Glutamatergic neuron (in vitro differentiated cells): Measurements from ENCODE around the gene LEO1. TPM values are rescaled to one million over a fixed set of nuclear protein-coding genes. Genes with fewer than 3 reads are reported as not detected.

Source experiments
- DNase-seq: peaks from one replicate; pipeline ENCODE4 v3.0.0; 2022
- H3K27ac Mint-ChIP-seq: one replicate; pipeline ENCODE4 v1.8.0; 2020; ENCODE audit warnings: mild to moderate bottlenecking, mixed read lengths, inconsistent platforms; ENCODE audit not compliant: unreplicated experiment
- H3K27me3 Mint-ChIP-seq: one replicate; pipeline ENCODE4 v1.8.0; 2020; ENCODE audit warnings: mild to moderate bottlenecking, moderate library complexity, mixed read lengths, inconsistent platforms; ENCODE audit not compliant: unreplicated experiment
- H3K36me3 Mint-ChIP-seq: one replicate; pipeline ENCODE4 v1.8.0; 2020; ENCODE audit warnings: mild to moderate bottlenecking, mixed read lengths, inconsistent platforms; ENCODE audit not compliant: unreplicated experiment
- H3K4me1 Mint-ChIP-seq: one replicate; pipeline ENCODE4 v1.8.0; 2020; ENCODE audit warnings: mild to moderate bottlenecking, low read depth, mixed read lengths, inconsistent platforms; ENCODE audit not compliant: unreplicated experiment
- H3K4me3 Mint-ChIP-seq: one replicate; pipeline ENCODE4 v1.8.0; 2020; ENCODE audit warnings: mild to moderate bottlenecking, mixed read lengths, inconsistent platforms; ENCODE audit not compliant: unreplicated experiment
- H3K9me3 Mint-ChIP-seq: one replicate; pipeline ENCODE4 v1.8.0; 2020; ENCODE audit warnings: mild to moderate bottlenecking, moderate library complexity, mixed read lengths, inconsistent platforms; ENCODE audit not compliant: unreplicated experiment
- total RNA-seq: library from RNA; stranded (reverse); fragmentation: NEBNext Ultra II Directional; extraction: Animal tissue kit (Norgen Biotek cat#: 25700); gene quantifications from one replicate; pipeline ENCODE4 v1.2.1, GENCODE V29; 2021; ENCODE audit not compliant: unreplicated experiment
- TF ChIP-seq, protein P1 (sequence below): fragments of 200-600 bp; sonication (generic); IDR thresholded peaks from one replicate; pipeline ENCODE4 v1.5.0; 2021; ENCODE audit not compliant: partially characterized antibody, unreplicated experiment

LEO1 gene
- total RNA-seq, 1 donor from 2014 or later = 22.7 TPM

DNA sequence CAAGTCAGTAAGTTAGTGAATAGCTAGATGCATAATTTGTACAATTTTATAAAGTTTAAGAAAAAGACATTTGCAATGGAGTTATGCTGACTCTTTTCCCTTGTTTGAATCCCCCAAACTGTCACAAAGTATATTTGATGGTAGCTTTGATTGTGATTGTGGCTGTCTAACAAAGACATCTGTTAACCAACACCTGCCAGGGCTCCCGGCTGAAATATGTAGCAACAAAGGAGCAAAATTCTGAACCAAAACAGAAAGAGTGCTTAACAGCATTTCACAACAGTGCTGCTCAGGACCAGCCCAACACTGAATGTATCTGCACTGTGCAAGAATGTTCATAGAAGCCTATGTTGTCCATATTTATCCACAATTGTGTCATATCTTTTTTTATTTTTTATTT, 39.4 kb downstream of the LEO1 start:
- no peaks in the 10 kb centered on the region for H3K9me3 Mint-ChIP-seq
- no peaks in the 10 kb centered on the region for H3K36me3 Mint-ChIP-seq
- peaks cover 3% of the 10 kb centered on the region for H3K4me1 Mint-ChIP-seq
- no peak overlapping the region for H3K4me3 Mint-ChIP-seq
- TF ChIP-seq, protein P1, sequence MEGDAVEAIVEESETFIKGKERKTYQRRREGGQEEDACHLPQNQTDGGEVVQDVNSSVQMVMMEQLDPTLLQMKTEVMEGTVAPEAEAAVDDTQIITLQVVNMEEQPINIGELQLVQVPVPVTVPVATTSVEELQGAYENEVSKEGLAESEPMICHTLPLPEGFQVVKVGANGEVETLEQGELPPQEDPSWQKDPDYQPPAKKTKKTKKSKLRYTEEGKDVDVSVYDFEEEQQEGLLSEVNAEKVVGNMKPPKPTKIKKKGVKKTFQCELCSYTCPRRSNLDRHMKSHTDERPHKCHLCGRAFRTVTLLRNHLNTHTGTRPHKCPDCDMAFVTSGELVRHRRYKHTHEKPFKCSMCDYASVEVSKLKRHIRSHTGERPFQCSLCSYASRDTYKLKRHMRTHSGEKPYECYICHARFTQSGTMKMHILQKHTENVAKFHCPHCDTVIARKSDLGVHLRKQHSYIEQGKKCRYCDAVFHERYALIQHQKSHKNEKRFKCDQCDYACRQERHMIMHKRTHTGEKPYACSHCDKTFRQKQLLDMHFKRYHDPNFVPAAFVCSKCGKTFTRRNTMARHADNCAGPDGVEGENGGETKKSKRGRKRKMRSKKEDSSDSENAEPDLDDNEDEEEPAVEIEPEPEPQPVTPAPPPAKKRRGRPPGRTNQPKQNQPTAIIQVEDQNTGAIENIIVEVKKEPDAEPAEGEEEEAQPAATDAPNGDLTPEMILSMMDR = no peak
- peaks cover 1% of the 10 kb centered on the region for H3K27me3 Mint-ChIP-seq
- no peak overlapping the region for H3K27ac Mint-ChIP-seq
- DNase-seq = no peak

DNA sequence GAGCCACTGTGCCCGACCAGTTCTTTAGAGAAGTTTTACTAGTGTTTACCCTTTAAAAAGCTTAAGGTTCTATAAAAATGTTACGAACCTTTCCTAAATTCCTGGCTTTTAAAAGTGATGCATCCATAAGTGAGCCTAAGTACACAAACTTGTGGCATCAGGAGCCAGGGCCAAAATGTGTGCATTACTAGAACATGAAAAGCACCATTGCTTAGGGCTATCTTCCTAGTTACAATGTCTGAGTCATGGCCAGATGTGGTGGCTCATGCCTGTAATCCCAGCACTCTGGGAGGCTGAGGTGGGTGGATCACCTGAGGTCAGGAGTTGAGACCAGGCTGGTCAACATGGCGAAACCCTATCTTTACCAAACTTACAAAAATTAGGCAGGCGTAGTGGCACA, 39.9 kb downstream of the LEO1 start:
- Mint-ChIP-seq H3K27me3 (peaks cover 1% of the 10 kb centered on the region), H3K36me3 (no peaks in the 10 kb centered on the region), H3K4me1 (peaks cover 3% of the 10 kb centered on the region), H3K4me3 (no peak overlapping the region), H3K9me3 (no peaks in the 10 kb centered on the region), H3K27ac (no peak overlapping the region)
- TF ChIP-seq, protein P1 = no peak
- DNase-seq = no peak

GRCh38 chr15:51931016-51931415, 40.6 kb downstream of the LEO1 start:
- H3K4me1 Mint-ChIP-seq = peaks cover 3% of the 10 kb centered on the region

GRCh38 chr15:51926809-51927208, 44.8 kb downstream of the LEO1 start:
- no peaks in the 10 kb centered on the region for H3K9me3 Mint-ChIP-seq
- H3K27ac Mint-ChIP-seq = no peak overlapping the region
- DNase-seq = no peak
- H3K27me3 Mint-ChIP-seq = no peaks in the 10 kb centered on the region
- H3K36me3 Mint-ChIP-seq = no peaks in the 10 kb centered on the region
- H3K4me1 Mint-ChIP-seq = peaks cover 5% of the 10 kb centered on the region
- H3K4me3 Mint-ChIP-seq = no peak overlapping the region
- TF ChIP-seq, protein P1 = no peak

More at GRCh38 chr15:51931016-51931415, 40.6 kb downstream of the LEO1 start:
- Mint-ChIP-seq H3K27me3 (peaks cover 1% of the 10 kb centered on the region), H3K27ac (no peak overlapping the region), H3K36me3 (no peaks in the 10 kb centered on the region), H3K9me3 (no peaks in the 10 kb centered on the region), H3K4me3 (no peak overlapping the region)
- no peak for DNase-seq
- TF ChIP-seq, protein P1 = no peak

- no peak overlapping the region for H3K27ac Mint-ChIP-seq
- no peak overlapping the region for H3K4me3 Mint-ChIP-seq
Observed at GRCh38 chr15:51924156-51925068, 47.2 kb downstream of the LEO1 start.

More at GRCh38 chr15:51924156-51925068, 47.2 kb downstream of the LEO1 start:
- H3K4me1 Mint-ChIP-seq = peaks cover 5% of the 10 kb centered on the region
- no peaks in the 10 kb centered on the region for H3K27me3 Mint-ChIP-seq
- DNase-seq = peak; percentile 25
- no peaks in the 10 kb centered on the region for H3K36me3 Mint-ChIP-seq
- no peaks in the 10 kb centered on the region for H3K9me3 Mint-ChIP-seq
- TF ChIP-seq, protein P1 = no peak
